HEK293T (cell line): ENCODE data around the gene MAPK9.

Experiments
- CTCF ChIA-PET: fragments of 350-600 bp; formaldehyde crosslinking; extraction: SDS; loops from one replicate; lab custom pipeline; 2021; ENCODE audit warnings: antibody characterized with exemption, inconsistent platforms; lab: Yijun Ruan, JAX
- POLR2A ChIA-PET: fragments of 350-600 bp; formaldehyde crosslinking; extraction: SDS; loops from one replicate; lab custom pipeline; 2020; ENCODE audit warnings: antibody characterized with exemption, inconsistent platforms; lab: Yijun Ruan, JAX
- DNase-seq: peaks from one replicate; pipeline ENCODE4 v3.0.0; 2012; ENCODE audit warnings: mixed read lengths; ENCODE audit errors: extremely low spot score
- ARNT ChIP-seq: fragments of 450-650 bp; IDR thresholded peaks from 2 replicates; pipeline ENCODE4 v1.6.1; 2017; ENCODE audit warnings: mild to moderate bottlenecking
- BHLHE40 ChIP-seq: fragments of 450-650 bp; IDR thresholded peaks from 2 replicates; pipeline ENCODE4 v1.6.1; 2016; ENCODE audit warnings: mild to moderate bottlenecking, moderate library complexity, borderline replicate concordance
- CTBP1 ChIP-seq: fragments of 450-650 bp; IDR thresholded peaks from 2 replicates; pipeline ENCODE4 v1.6.1; 2016; ENCODE audit warnings: borderline replicate concordance
- ELF4 ChIP-seq: fragments of 450-650 bp; IDR thresholded peaks from 2 replicates; pipeline ENCODE4 v1.6.1; 2017; ENCODE audit warnings: antibody characterized with exemption
- FOXA1 ChIP-seq: fragments of 450-650 bp; IDR thresholded peaks from 2 replicates; pipeline ENCODE4 v1.6.1; 2016; ENCODE audit warnings: mild to moderate bottlenecking
- FOXK2 ChIP-seq: fragments of 450-650 bp; IDR thresholded peaks from 2 replicates; pipeline ENCODE4 v1.6.1; 2016; ENCODE audit warnings: mild to moderate bottlenecking
- FOXM1 ChIP-seq: fragments of 450-650 bp; IDR thresholded peaks from 2 replicates; pipeline ENCODE4 v1.6.1; 2017; ENCODE audit warnings: mild to moderate bottlenecking, borderline replicate concordance
- HDGF ChIP-seq: fragments of 450-650 bp; IDR thresholded peaks from 2 replicates; pipeline ENCODE4 v1.6.1; 2017; ENCODE audit warnings: antibody characterized with exemption, borderline replicate concordance
- L3MBTL2 ChIP-seq: fragments of 450-650 bp; conservative IDR thresholded peaks from 2 replicates; pipeline ENCODE4 v1.6.1; 2016; ENCODE audit warnings: mild to moderate bottlenecking
- LEF1 ChIP-seq: fragments of 450-650 bp; IDR thresholded peaks from 2 replicates; pipeline ENCODE4 v1.6.1; 2017; ENCODE audit warnings: mild to moderate bottlenecking, borderline replicate concordance
- NFRKB ChIP-seq: fragments of 450-650 bp; IDR thresholded peaks from 2 replicates; pipeline ENCODE4 v1.6.1; 2016; ENCODE audit warnings: mild to moderate bottlenecking, moderate library complexity
- SP1 ChIP-seq: fragments of 450-650 bp; IDR thresholded peaks from 2 replicates; pipeline ENCODE4 v1.6.1; 2017
- SUZ12 ChIP-seq: fragments of 450-650 bp; IDR thresholded peaks from 2 replicates; pipeline ENCODE4 v1.6.1; 2016; ENCODE audit warnings: mild to moderate bottlenecking
- TARDBP ChIP-seq: fragments of 450-650 bp; IDR thresholded peaks from 2 replicates; pipeline ENCODE4 v1.6.1; 2016
- ZNF384 ChIP-seq: fragments of 450-650 bp; IDR thresholded peaks from 2 replicates; pipeline ENCODE4 v1.6.1; 2016
- TF ChIP-seq, protein P1 (sequence below): fragments of 450-650 bp; IDR thresholded peaks from 2 replicates; pipeline ENCODE4 v1.6.1; 2016

MAPK9 gene

DNA sequence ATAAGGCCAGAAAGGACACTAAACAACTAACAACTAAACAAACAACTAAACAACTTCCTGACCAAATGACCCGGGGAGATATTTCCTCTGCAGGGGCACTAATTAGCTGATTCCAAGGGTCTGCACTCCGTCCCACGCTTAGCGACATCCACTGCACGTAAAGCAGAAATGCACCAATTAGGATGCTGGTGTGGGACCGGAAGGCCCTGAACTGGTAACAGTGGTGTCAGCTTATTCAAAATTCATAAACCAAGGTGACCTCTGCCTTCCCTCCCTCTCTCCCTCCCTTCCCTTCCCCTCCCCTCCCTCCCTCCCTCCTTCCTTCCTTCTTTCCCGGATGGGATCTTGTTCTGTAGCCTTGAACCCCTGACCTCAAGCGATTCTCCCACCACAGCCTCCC is 92.5 kb downstream of the MAPK9 start:
- POLR2A ChIA-PET, result no interaction called here
- CTCF ChIA-PET, result no interaction called here
- DNase-seq, result no peak
- TF ChIP-seq LEF1 (no peak), SUZ12 (no peak), BHLHE40 (no peak), FOXK2 (no peak), CTBP1 (no peak), ELF4 (no peak), L3MBTL2 (no peak), ARNT (no peak), TARDBP (no peak), FOXA1 (no peak)
- TF ChIP-seq, protein P1, sequence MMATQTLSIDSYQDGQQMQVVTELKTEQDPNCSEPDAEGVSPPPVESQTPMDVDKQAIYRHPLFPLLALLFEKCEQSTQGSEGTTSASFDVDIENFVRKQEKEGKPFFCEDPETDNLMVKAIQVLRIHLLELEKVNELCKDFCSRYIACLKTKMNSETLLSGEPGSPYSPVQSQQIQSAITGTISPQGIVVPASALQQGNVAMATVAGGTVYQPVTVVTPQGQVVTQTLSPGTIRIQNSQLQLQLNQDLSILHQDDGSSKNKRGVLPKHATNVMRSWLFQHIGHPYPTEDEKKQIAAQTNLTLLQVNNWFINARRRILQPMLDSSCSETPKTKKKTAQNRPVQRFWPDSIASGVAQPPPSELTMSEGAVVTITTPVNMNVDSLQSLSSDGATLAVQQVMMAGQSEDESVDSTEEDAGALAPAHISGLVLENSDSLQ, result no peak

DNA sequence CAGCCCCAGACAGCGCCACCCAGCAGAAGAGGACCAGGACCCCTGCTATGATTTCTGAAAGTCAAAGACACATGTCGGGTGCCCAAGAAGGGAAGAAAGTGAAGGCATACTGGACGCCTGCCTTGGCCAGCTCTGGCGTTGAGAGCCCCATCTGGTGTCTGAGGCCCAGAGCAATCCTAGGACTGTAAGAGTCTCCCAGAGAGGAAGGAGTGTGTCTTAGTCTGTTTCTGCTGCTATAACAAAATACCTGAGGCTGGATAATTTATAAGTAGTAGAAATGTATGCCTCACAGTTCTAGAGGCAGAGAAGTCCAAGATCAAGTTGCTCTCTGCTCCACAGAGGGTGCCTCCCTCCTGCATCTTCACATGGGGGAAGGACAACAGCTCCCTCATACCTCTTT is 93.7 kb downstream of the MAPK9 start:
- TF ChIP-seq L3MBTL2, result no peak
- TF ChIP-seq, protein P1, result no peak
- no peak for TF ChIP-seq ELF4
- no peak for TF ChIP-seq SP1
- no peak for TF ChIP-seq HDGF
- TF ChIP-seq FOXA1, result no peak
- no peak for TF ChIP-seq CTBP1
- TF ChIP-seq TARDBP, result no peak
- no peak for TF ChIP-seq FOXK2
- TF ChIP-seq FOXM1, result no peak
- no peak for TF ChIP-seq ARNT
- no peak for TF ChIP-seq SUZ12
- no peak for TF ChIP-seq LEF1
- ChIA-PET POLR2A (no interaction called here), CTCF (no interaction called here)
- DNase-seq, result no peak

DNA sequence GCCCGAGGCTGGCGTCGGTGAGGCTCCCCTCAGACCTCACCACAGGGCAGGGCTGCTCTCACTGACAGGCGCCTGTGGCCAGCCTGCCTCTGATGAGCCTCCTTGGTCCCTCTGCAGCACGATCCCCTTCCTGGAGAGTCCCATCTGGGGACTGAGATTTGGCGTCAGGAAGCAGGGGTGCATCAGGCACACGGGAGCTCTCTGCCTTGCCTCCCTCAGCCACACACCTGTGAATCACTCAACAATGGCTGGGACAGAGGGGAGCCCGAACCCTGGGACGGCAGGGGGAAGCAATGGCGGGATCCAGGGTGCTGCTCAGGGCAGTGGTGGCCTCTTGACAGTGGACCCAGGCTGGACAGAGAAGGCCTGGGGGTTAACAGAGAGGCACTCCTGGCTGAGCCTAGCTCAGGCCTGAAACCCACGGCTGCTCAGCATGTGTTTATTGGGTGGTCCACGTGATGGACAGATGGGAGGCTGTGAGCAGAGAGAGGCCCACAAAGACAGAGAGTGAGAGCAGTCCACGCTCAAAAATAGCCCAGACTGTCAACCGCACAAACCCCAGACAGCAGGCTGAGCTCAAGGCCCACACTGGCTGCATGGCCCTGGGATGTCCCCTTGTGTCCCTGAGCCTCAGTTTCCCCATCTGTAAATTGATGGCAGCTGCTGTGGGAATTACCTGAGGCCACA is 94.7 kb downstream of the MAPK9 start:
- ChIA-PET CTCF (interaction anchor here (0.8 kb wide), 1 partner anchor 18 kb away, joined by 3 read pairs; no protein-coding TSS in a partner anchor), POLR2A (no interaction called here)
- DNase-seq, result no peak
- TF ChIP-seq BHLHE40, result no peak
- TF ChIP-seq FOXA1, result no peak
- no peak for TF ChIP-seq TARDBP
- TF ChIP-seq, protein P1, result no peak
- no peak for TF ChIP-seq ARNT
- no peak for TF ChIP-seq SP1
- TF ChIP-seq NFRKB, result no peak

DNA sequence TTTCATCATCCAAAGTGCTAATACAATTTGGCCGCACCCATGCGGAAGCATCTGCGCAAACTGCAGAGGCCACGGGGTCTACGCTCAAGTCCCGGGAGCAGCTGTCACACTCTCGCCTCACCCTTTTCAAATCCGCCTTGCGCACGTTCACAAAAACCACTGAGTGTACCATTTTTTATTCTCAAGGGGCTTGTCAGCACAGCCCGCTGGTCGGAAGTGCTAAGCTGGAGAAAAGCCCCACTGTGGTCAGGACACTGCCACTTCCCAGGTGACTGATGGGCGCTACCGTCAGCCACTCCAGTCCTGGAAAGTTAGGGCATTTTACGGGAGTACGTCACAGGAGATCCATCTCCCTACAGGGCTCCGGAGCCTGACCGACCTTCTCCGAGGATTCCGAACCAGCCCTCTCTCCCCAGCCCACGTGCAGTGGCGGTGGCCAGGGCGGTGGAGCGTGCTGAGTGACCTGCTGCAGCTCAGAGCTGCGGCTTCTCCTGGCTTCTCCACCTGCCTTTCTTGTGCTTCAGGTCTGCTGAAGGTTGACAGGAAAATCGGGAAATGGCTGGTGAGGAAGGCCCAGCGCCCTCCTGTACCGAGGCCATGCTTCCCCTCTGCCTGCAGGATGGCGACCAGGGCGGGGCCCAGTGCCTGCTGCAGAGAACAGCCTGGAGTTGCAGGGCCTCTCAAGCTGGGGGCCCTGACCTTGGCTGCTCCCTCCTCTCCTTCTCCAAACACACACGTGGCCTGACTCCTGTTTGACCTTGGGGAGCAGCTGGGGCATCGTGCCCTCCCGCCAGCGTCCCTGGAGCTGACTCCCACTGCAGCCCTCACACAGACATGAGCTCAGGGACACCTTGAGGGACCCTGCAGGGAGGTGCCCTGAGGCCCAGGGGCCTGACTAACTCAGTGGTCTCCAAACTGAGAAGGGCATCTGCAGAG is 97.2 kb downstream of the MAPK9 start:
- no peak for TF ChIP-seq HDGF
- TF ChIP-seq ELF4, result no peak
- TF ChIP-seq FOXK2, result no peak
- no peak for TF ChIP-seq CTBP1
- TF ChIP-seq, protein P1, result no peak
- no peak for TF ChIP-seq BHLHE40
- ChIA-PET CTCF (no interaction called here), POLR2A (no interaction called here)
- DNase-seq, result no peak

DNA sequence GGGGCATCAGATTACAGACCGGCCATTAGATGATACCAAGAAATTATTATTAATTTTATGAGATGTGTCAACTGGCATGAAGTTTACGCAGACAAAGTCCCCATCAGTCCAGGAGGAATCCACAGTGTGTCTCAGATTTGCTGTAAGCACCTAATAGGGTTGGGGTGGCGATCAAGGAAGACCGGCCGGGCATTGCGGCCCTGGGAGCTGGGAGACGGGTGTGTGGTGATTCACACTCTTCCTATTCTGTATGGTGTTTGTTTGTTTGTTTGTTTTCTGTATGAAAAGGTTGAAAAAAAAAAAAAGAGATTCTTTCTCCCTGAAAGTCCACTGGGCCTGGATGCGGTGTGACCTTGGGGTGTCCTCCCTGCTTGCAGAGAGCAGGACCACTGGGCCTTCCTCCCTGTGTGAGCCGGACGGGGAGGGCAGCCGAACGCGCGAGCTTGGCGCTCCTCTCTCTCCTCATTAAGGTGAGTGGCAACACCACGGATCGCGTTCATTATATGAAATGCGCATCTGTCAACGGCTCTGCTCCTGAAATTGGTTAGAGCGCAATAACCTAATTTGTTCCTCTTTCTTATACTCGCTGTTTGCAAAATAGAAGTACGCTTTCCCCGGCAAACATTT is 98.0 kb downstream of the MAPK9 start:
- no peak for TF ChIP-seq FOXA1
- TF ChIP-seq, protein P1, result no peak
- TF ChIP-seq SP1, result no peak
- TF ChIP-seq HDGF, result no peak
- TF ChIP-seq CTBP1, result no peak
- TF ChIP-seq SUZ12, result no peak
- TF ChIP-seq NFRKB, result no peak
- TF ChIP-seq ARNT, result no peak
- no peak for TF ChIP-seq FOXK2
- no peak for TF ChIP-seq TARDBP
- no peak for TF ChIP-seq ELF4
- no peak for TF ChIP-seq BHLHE40
- TF ChIP-seq ZNF384, result no peak
- no peak for TF ChIP-seq L3MBTL2
- TF ChIP-seq LEF1, result no peak
- TF ChIP-seq FOXM1, result no peak
- ChIA-PET CTCF (no interaction called here), POLR2A (no interaction called here)
- DNase-seq, result no peak
